DMS53 (cell line): Measurements from ENCODE around the gene TCF21.
A peak's percentile ranks its signal among the peaks of the same experiment; 100 is the strongest.

ENCODE experiments used
- DNase-seq: peaks from one replicate; lab custom pipeline; 2025; lab: John Stamatoyannopoulos, UW

TCF21 gene

GRCh38 chr6:133889557-133890403 is 867 bp downstream of the TCF21 start:
- DNase-seq, result no peak

GRCh38 chr6:133890711-133891148 is 1.8 kb downstream of the TCF21 start:
- DNase-seq, result no peak

- DNase-seq, result peak; percentile 55
These were observed 2.4 kb downstream of the TCF21 start for GRCh38 chr6:133891149-133891926.

GRCh38 chr6:133891927-133892812 is 3.3 kb downstream of the TCF21 start:
- DNase-seq, result no peak

GRCh38 chr6:133892813-133893691 is 4.1 kb downstream of the TCF21 start:
- DNase-seq, result peak; percentile 45

- DNase-seq, result no peak
These were observed 5.0 kb downstream of the TCF21 start for GRCh38 chr6:133893946-133894345.

- DNase-seq, result no peak
These were observed 5.5 kb downstream of the TCF21 start for GRCh38 chr6:133894369-133894768.

- peak; percentile 20 for DNase-seq
These were observed 6.0 kb downstream of the TCF21 start for GRCh38 chr6:133894795-133895358.

GRCh38 chr6:133895573-133896343 is 6.8 kb downstream of the TCF21 start:
- peak; percentile 21 for DNase-seq

GRCh38 chr6:133896344-133896721 is 7.4 kb downstream of the TCF21 start:
- DNase-seq, result no peak

- DNase-seq, result no peak
These were observed 9.3 kb downstream of the TCF21 start for GRCh38 chr6:133898263-133898662.

- no peak for DNase-seq
These were observed 10.6 kb downstream of the TCF21 start for GRCh38 chr6:133899556-133899955.

- no peak for DNase-seq
These were observed 14.9 kb downstream of the TCF21 start for GRCh38 chr6:133903855-133904254.

- no peak for DNase-seq
These were observed 17.1 kb downstream of the TCF21 start for GRCh38 chr6:133906050-133906449.

- peak; percentile 89 for DNase-seq
These were observed 27.8 kb downstream of the TCF21 start for GRCh38 chr6:133916650-133917151.

- DNase-seq, result no peak
These were observed 28.9 kb downstream of the TCF21 start for GRCh38 chr6:133917781-133918180.

- no peak for DNase-seq
These were observed 29.5 kb downstream of the TCF21 start for GRCh38 chr6:133918208-133918930.

GRCh38 chr6:133919362-133919761 is 30.4 kb downstream of the TCF21 start:
- no peak for DNase-seq

- peak; percentile 88 for DNase-seq
These were observed 32.4 kb downstream of the TCF21 start for GRCh38 chr6:133921249-133921859.
